ENCODE data around the gene CD59.

- TF ChIP-seq POLR2A (IDR thresholded peaks at IDR 0.05; ENCODE audit: low read depth, low read length) (no peak), POLR2AphosphoS5 (IDR thresholded peaks at IDR 0.05; ENCODE audit: low read depth, low read length) (no peak)
These were observed 4.3 kb downstream of the CD59 start for GRCh38 chr11:33731723-33732531.
